ENCODE results near the gene IGSF9B.

The IGSF9B gene

GRCh38 chr11:133956650-133957633 lies at the start of gene IGSF9B:
Gene IGSF9B (minus strand): TSS chr11:133956968. CDS start chr11:133956754, 214 bp downstream.
- TF ChIP-seq GATA2 (IDR thresholded peaks at IDR 0.05; ENCODE audit: low read depth, low read length): no peak

GRCh38 chr11:134004496-134005172 lies 47.9 kb upstream of the IGSF9B start:
- TF ChIP-seq GATA2 (IDR thresholded peaks at IDR 0.05; ENCODE audit: low read depth, low read length): no peak
- TF ChIP-seq GATA3 (IDR thresholded peaks at IDR 0.05; ENCODE audit: low read depth, low read length): no peak

- TF ChIP-seq GATA2 (IDR thresholded peaks at IDR 0.05; ENCODE audit: low read depth, low read length) (no peak), GATA3 (IDR thresholded peaks at IDR 0.05; ENCODE audit: low read depth, low read length) (no peak)
Observed at GRCh38 chr11:134003792-134004495, 47.2 kb upstream of the IGSF9B start.

GRCh38 chr11:134001596-134001995 lies 44.8 kb upstream of the IGSF9B start:
- TF ChIP-seq GATA2 (IDR thresholded peaks at IDR 0.05; ENCODE audit: low read depth, low read length): no peak
- TF ChIP-seq GATA3 (IDR thresholded peaks at IDR 0.05; ENCODE audit: low read depth, low read length): no peak

GRCh38 chr11:134001088-134001487 lies 44.3 kb upstream of the IGSF9B start:
- TF ChIP-seq GATA2 (IDR thresholded peaks at IDR 0.05; ENCODE audit: low read depth, low read length) (no peak), GATA3 (IDR thresholded peaks at IDR 0.05; ENCODE audit: low read depth, low read length) (no peak)

DNA sequence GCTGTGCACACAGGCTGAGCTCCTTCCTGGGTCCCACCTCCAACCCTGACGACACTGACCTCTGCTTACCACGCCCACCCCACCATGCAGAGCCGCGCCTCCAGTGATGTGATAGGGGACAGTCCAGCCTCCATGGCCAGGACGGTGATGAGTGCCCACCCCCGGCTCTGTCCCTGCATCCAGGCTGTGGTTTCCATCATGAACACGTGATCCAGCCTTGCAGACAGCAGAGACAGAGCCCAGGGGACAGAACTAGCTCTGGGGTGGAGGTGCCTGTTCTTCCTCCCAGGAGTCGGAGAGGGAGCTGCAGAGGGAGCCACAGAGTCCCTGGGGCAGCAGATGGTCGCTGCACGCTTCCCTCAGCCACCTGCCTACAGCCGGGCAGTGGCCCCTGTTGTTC lies 42.6 kb upstream of the IGSF9B start:
- TF ChIP-seq GATA3 (IDR thresholded peaks at IDR 0.05; ENCODE audit: low read depth, low read length) (no peak), GATA2 (IDR thresholded peaks at IDR 0.05; ENCODE audit: low read depth, low read length) (no peak)

DNA sequence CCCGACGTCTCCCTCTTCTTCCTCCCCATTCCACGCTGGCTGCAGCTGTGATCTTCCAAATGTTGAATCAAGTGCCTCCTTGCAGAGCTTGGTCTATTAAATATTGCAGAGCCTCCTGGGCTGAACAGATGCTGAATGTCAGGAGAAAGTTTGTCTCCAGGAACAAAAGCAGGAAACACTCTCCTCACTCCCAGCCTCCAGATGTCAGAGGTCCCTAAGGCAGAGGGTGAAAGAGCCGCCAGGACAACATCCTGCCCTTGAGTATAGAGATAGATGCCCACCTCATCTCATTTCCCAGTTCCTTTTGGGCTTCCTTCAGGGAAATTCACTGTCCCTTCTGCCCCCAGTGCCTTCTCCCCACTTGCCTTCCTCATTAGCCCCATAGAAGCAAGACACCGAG lies 40.8 kb upstream of the IGSF9B start:
- no peak for TF ChIP-seq GATA3 (IDR thresholded peaks at IDR 0.05; ENCODE audit: low read depth, low read length)
- no peak for TF ChIP-seq GATA2 (IDR thresholded peaks at IDR 0.05; ENCODE audit: low read depth, low read length)

GRCh38 chr11:133996671-133997070 lies 39.9 kb upstream of the IGSF9B start:
- TF ChIP-seq GATA3 (IDR thresholded peaks at IDR 0.05; ENCODE audit: low read depth, low read length): no peak
- TF ChIP-seq GATA2 (IDR thresholded peaks at IDR 0.05; ENCODE audit: low read depth, low read length): no peak

DNA sequence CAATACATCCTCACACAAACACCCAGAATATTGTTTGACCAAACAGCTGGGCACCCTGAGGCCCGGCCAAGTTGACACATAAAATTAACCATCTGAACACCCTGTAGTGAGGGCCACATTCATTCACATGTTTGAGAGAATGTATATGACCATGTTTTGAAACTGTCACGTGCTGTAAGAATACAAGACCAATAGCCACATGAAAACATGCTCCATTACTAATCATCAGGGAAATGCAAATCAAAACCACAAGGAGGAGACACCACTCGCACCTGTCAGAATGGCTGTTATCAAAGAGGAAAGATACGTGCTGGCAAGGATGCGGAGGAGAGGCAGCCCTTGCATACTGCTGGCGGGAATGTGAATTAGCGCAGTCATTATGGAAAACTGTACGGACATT lies 38.3 kb upstream of the IGSF9B start:
- TF ChIP-seq GATA3 (IDR thresholded peaks at IDR 0.05; ENCODE audit: low read depth, low read length) (no peak), GATA2 (IDR thresholded peaks at IDR 0.05; ENCODE audit: low read depth, low read length) (no peak)

GRCh38 chr11:133993921-133994320 lies 37.2 kb upstream of the IGSF9B start:
- TF ChIP-seq GATA3 (IDR thresholded peaks at IDR 0.05; ENCODE audit: low read depth, low read length) (no peak), GATA2 (IDR thresholded peaks at IDR 0.05; ENCODE audit: low read depth, low read length) (no peak)

- TF ChIP-seq GATA3 (IDR thresholded peaks at IDR 0.05; ENCODE audit: low read depth, low read length) (no peak), GATA2 (IDR thresholded peaks at IDR 0.05; ENCODE audit: low read depth, low read length) (no peak)
Observed at GRCh38 chr11:133993107-133993506, 36.3 kb upstream of the IGSF9B start.

GRCh38 chr11:133992121-133992520 lies 35.4 kb upstream of the IGSF9B start:
- TF ChIP-seq GATA2 (IDR thresholded peaks at IDR 0.05; ENCODE audit: low read depth, low read length): no peak

- TF ChIP-seq GATA2 (IDR thresholded peaks at IDR 0.05; ENCODE audit: low read depth, low read length): no peak
Observed at GRCh38 chr11:133991101-133991500, 34.3 kb upstream of the IGSF9B start.

GRCh38 chr11:133990501-133990900 lies 33.7 kb upstream of the IGSF9B start:
- TF ChIP-seq GATA3 (IDR thresholded peaks at IDR 0.05; ENCODE audit: low read depth, low read length) (no peak), GATA2 (IDR thresholded peaks at IDR 0.05; ENCODE audit: low read depth, low read length) (no peak)

Measured in SH-SY5Y (cell line).